Retinal pigment epithelial cell (primary cell): ENCODE measurements around the gene DUSP15.

Experiments
- DNase-seq: peaks from one replicate; pipeline ENCODE4 v3.0.0-alpha.2; 2010; ENCODE audit warnings: low read depth
- H3K4me3 ChIP-seq: 2 replicates; pipeline ENCODE4 v1.5.1; 2011; ENCODE audit warnings: mild to moderate bottlenecking, low read length, control low read depth, moderate library complexity
- TF ChIP-seq, protein P1 (sequence below): conservative IDR thresholded peaks from 2 replicates; pipeline ENCODE4 v1.5.1; 2011; ENCODE audit warnings: low read depth, low read length, control low read depth, inconsistent platforms

DUSP15 gene

DNA sequence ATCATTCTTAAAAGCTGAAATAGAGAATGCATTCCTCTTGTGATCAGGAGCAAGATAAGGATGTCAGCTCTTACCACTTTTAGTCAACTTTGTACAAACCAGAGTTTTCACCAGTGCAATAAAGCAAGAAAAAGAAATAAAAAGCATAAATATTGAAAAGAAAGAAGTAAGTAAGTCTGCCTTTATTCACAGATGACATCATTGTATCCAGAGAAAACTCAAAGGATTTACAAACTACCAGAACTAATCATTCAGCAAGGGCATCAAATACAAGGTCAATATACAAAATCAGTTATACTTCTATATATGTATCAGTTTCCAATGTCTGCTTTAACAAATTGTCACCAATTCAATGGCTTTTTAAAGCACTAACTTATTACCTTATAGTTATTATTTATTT lies 13.5 kb upstream of the DUSP15 start:
- TF ChIP-seq, protein P1, sequence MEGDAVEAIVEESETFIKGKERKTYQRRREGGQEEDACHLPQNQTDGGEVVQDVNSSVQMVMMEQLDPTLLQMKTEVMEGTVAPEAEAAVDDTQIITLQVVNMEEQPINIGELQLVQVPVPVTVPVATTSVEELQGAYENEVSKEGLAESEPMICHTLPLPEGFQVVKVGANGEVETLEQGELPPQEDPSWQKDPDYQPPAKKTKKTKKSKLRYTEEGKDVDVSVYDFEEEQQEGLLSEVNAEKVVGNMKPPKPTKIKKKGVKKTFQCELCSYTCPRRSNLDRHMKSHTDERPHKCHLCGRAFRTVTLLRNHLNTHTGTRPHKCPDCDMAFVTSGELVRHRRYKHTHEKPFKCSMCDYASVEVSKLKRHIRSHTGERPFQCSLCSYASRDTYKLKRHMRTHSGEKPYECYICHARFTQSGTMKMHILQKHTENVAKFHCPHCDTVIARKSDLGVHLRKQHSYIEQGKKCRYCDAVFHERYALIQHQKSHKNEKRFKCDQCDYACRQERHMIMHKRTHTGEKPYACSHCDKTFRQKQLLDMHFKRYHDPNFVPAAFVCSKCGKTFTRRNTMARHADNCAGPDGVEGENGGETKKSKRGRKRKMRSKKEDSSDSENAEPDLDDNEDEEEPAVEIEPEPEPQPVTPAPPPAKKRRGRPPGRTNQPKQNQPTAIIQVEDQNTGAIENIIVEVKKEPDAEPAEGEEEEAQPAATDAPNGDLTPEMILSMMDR, result no peak
- DNase-seq, result no peak
- H3K4me3 ChIP-seq, result no peak overlapping the region

DNA sequence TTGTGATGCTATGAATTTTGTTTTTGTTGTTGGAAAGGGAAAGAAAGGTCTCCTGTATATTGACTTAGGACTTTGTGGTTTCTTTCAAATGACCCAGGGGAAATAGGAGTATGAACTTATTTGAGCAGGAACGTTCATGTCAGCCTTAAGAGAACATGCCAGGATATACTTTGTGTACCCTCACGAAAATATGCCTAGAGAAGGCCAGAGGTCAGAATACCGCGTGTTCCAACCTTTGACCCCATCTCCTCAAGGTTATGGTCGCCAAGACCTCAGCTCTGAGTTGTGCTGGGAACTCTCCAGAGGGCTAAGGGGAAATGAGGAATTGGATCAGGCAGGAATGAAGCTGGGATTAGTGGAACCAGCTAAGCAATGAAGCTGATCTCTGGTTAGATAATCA lies 11.6 kb upstream of the DUSP15 start:
- no peak for DNase-seq
- H3K4me3 ChIP-seq, result no peak overlapping the region
- TF ChIP-seq, protein P1, result no peak

DNA sequence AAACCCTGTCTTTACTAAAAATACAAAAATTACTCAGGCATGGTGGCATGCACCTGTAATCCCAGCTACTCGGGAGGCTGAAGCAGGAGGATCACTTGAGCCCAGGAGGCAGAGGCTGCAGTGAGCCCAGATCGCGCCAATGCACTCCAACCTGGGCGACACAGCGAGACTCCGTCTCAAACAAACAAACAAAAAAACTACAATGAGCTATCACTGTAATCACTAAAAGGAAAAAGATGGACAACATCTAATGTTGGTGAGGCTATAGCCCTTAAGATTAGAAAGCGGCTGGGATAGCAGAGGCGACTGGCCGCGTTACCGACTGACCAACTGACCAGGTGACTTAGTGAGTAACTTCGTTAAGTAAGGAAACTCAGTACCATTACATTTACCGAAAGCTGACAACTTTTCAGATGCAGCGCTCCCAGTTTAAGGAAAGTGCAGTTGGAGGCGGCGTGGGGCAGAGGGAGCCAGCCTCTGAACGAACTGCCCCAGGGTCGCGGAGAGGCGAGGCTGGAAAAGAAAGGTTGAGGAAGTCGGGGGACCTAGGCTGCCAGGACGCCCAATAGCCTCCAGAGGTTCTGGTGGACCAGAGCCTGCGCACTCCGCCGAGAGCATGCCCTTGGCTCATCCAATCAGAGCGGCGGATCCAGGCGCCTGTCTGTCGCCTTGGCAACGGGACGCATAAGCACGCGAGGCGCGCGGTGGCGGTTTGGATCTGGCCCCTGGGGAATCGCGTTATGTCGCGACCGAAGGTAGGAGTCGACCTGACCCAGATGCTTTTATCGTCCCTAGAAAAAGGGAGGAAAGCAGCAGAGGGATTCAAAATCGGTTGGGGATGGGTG lies 9.0 kb upstream of the DUSP15 start:
- TF ChIP-seq, protein P1, result no peak
- peak overlapping the region; percentile 69 for H3K4me3 ChIP-seq
- peak; percentile 73 for DNase-seq

DNA sequence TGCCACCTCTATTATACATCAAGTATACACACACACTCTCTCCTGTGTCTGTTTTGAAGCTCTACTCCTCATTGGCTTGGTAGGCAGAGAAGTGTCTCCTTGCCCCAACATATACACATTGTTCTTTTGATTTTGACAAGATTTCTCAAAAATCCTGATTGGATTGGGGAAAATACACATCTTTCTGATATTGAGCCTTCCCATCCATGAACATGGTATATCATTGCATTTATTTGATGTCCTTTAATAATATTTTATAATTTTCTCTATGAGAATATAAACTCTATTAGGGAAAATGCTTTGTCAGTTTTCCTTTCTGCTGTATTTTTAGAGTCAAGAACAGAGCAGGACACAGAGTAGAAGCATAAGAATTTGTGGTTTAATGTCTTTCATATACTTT lies 7.4 kb upstream of the DUSP15 start:
- no peak overlapping the region for H3K4me3 ChIP-seq
- TF ChIP-seq, protein P1, result no peak
- no peak for DNase-seq

DNA sequence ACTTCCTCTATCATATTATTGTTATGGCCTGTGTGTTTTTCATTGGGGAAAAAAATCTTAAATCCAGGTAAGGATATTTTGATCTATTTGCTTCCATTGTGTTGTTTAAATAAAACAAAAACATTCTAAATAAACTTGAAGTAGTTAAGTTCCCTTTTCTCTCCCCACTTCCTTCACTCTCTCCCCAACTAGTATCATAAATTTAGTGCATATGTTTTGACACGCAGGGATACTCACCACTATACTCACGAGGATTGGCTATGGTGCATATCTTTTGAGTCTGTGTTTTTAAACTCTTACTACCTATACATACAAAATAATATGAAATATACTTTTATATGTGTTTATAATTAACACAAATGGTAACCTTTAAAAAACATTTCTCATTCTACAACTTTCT lies 5.3 kb upstream of the DUSP15 start:
- no peak for DNase-seq
- TF ChIP-seq, protein P1, result no peak
- no peak overlapping the region for H3K4me3 ChIP-seq

DNA sequence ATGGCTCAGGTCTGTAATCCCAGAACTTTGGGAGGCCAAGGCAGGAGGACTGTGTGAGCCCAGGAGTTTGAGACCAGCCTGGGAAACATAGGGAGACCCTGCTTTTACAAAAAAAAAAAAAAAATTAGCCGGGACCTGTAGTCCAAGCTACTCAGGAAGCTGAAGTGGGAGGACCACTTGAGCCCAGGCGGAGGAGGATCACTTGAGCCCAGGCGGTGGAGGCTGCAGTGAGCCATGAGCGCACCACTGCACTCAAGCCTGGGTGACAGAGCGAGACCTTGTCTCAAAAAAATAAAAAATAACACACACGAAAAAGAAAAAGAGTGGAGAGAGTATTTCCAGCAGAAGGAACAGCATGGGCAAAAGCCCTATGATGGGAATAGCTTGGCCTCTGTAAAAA lies 2.1 kb upstream of the DUSP15 start:
- TF ChIP-seq, protein P1, result no peak
- no peak overlapping the region for H3K4me3 ChIP-seq
- DNase-seq, result no peak

DNA sequence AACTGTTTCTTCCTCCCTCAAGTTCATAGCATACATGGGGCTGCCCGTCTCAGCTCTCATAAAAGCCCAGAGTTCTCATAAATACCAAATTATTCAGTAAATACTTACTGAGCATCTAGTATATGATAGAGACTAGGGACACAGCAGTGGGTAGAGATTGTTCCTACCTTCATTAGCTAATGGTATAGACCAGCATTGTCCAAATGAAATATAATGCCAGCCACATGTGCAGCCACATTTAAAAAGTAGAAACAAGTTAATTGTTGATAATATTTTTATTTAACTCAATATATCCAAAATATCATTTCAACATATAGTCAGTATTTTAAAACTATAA lies 1.3 kb upstream of the DUSP15 start:
- DNase-seq, result no peak
- no peak overlapping the region for H3K4me3 ChIP-seq
- TF ChIP-seq, protein P1, result no peak
